DND-41 (cell line): ENCODE data around the gene AFAP1L1.

ENCODE experiments used
- CTCF ChIP-seq: IDR thresholded peaks from 2 replicates; pipeline ENCODE4 v1.5.1; 2012; ENCODE audit warnings: borderline replicate concordance, low read length, moderate library complexity, mild to moderate bottlenecking; ENCODE audit not compliant: poor library complexity, severe bottlenecking; ENCODE audit errors: extremely low read depth
- EZH2 ChIP-seq: IDR thresholded peaks from 3 replicates; pipeline ENCODE4 v1.6.1; 2012; ENCODE audit warnings: borderline replicate concordance, low read depth, mild to moderate bottlenecking, moderate library complexity, low read length, inconsistent platforms; ENCODE audit not compliant: severe bottlenecking

GRCh38 chr5:149223081-149223848 is 48.4 kb upstream of the AFAP1L1 start:
- TF ChIP-seq CTCF: no peak
- no peak for TF ChIP-seq EZH2
